Endothelial cell of umbilical vein (primary cell): ENCODE measurements around the gene PWWP2A. TPM values are rescaled to one million over a fixed set of nuclear protein-coding genes. Genes with fewer than 3 reads are reported as not detected.

Experiments
- BruUV-seq: library from RNA; stranded (reverse); fragments of 400-500 nt; replicated peaks from 2 replicates; lab custom pipeline; 2021; lab: Mats Ljungman, UMichigan
- CTCF ChIA-PET: fragments of 300-600, 350-600 bp; sonication (Branson Sonifier 250); formaldehyde crosslinking; loops from one replicate; lab custom pipeline; 2021; ENCODE audit warnings: antibody characterized with exemption, inconsistent platforms; lab: Charles Lee
- POLR2A ChIA-PET: fragments of 300-600, 350-600 bp; sonication (Branson Sonifier 250); formaldehyde crosslinking; loops from one replicate; lab custom pipeline; 2021; ENCODE audit warnings: antibody characterized with exemption, inconsistent platforms; lab: Charles Lee
- DNase-seq: peaks from one replicate; pipeline ENCODE4 v3.0.0-alpha.2; 2011; ENCODE audit warnings: low read depth, low spot score
- FAIRE-seq: peaks from 2 replicates; lab custom pipeline; 2011; peaks lifted over from hg19 to GRCh38; lab: Jason Lieb, UNC
- H2AFZ ChIP-seq: 2 replicates; pipeline ENCODE4 v1.6.0; 2012; ENCODE audit warnings: low read depth, low read length, control low read depth, inconsistent platforms
- H3K27ac ChIP-seq: 2 replicates; pipeline ENCODE4 v1.5.1; 2011; ENCODE audit warnings: low read depth, mild to moderate bottlenecking, control low read depth, low read length, moderate library complexity; ENCODE audit not compliant: insufficient read depth
- H3K27me3 ChIP-seq, 2 experiments: 2 replicates each; pipeline versions ENCODE4 v1.6.0 to v1.6.1; 2011; ENCODE audit warnings: low read length in 2 of 2, mixed read lengths in 1 of 2; ENCODE audit not compliant: control insufficient read depth in 2 of 2, insufficient read depth in 2 of 2
- H3K36me3 ChIP-seq, 2 experiments: 2 replicates in 1 of 2; 3 replicates in 1 of 2; pipeline ENCODE4 v1.5.1; 2011; ENCODE audit warnings: low read length in 2 of 2, mild to moderate bottlenecking in 1 of 2, moderate library complexity in 1 of 2; ENCODE audit not compliant: control insufficient read depth in 2 of 2, insufficient read depth in 2 of 2; ENCODE audit errors: extremely low read depth in 1 of 2
- H3K4me1 ChIP-seq: 3 replicates; pipeline ENCODE4 v1.5.1; 2011; ENCODE audit warnings: mild to moderate bottlenecking, low read length; ENCODE audit not compliant: control insufficient read depth, insufficient read depth; ENCODE audit errors: extremely low read depth
- H3K4me2 ChIP-seq: 2 replicates; pipeline ENCODE4 v1.6.1; 2011; ENCODE audit warnings: low read length, control low read depth, mixed read lengths; ENCODE audit not compliant: insufficient read depth
- H3K4me3 ChIP-seq, 3 experiments: fragments of 200-600 bp in 1 of 3; sonication (generic), shearing (Covaris generic) in 1 of 3; replicated peaks in 1 of 3; 2 replicates each; pipeline ENCODE4 v1.5.1; 2011 to 2016; ENCODE audit warnings: control low read depth in 3 of 3, low read length in 3 of 3, mild to moderate bottlenecking in 2 of 3, inconsistent platforms in 1 of 3, low read depth in 1 of 3, moderate library complexity in 1 of 3; ENCODE audit not compliant: insufficient read depth in 1 of 3
- H3K79me2 ChIP-seq: 2 replicates; pipeline ENCODE4 v1.6.0; 2012; ENCODE audit warnings: low read length, inconsistent platforms; ENCODE audit not compliant: control insufficient read depth, insufficient read depth
- H3K9ac ChIP-seq: replicated peaks from 2 replicates; pipeline ENCODE3; 2011; ENCODE audit warnings: low read length, control low read depth; ENCODE audit not compliant: insufficient read depth; ENCODE audit errors: extremely low read depth
- H3K9me1 ChIP-seq: replicated peaks from 3 replicates; pipeline ENCODE4 v1.6.0; 2011; ENCODE audit warnings: mild to moderate bottlenecking, low read length; ENCODE audit not compliant: control insufficient read depth, insufficient read depth; ENCODE audit errors: extremely low read depth
- H3K9me3 ChIP-seq: replicated peaks from 2 replicates; pipeline ENCODE4 v1.5.1; 2012; ENCODE audit warnings: low read length, inconsistent platforms; ENCODE audit not compliant: control insufficient read depth, insufficient read depth
- H4K20me1 ChIP-seq: replicated peaks from 2 replicates; pipeline ENCODE3; 2011; ENCODE audit warnings: mild to moderate bottlenecking, low read length; ENCODE audit not compliant: control insufficient read depth, insufficient read depth; ENCODE audit errors: extremely low read depth
- EZH2 ChIP-seq: IDR thresholded peaks from 2 replicates; pipeline ENCODE4 v1.6.1; 2012; ENCODE audit warnings: borderline replicate concordance, low read depth, mild to moderate bottlenecking, moderate library complexity, low read length, inconsistent platforms; ENCODE audit not compliant: severe bottlenecking
- FOS ChIP-seq: IDR thresholded peaks from 2 replicates; pipeline ENCODE4 v1.6.1; 2011; ENCODE audit warnings: mild to moderate bottlenecking, low read length, moderate library complexity, borderline replicate concordance; ENCODE audit not compliant: insufficient read depth
- GATA2 ChIP-seq: IDR thresholded peaks from 2 replicates; pipeline ENCODE4 v1.7.0; 2011; ENCODE audit warnings: low read depth, mild to moderate bottlenecking, moderate library complexity, mixed read lengths, low read length; ENCODE audit not compliant: insufficient read length, insufficient read depth
- JUN ChIP-seq: IDR thresholded peaks from 2 replicates; pipeline ENCODE4 v1.6.1; 2011; ENCODE audit warnings: borderline replicate concordance, low read depth; ENCODE audit not compliant: insufficient read length, insufficient read depth
- MYC ChIP-seq: IDR thresholded peaks from one replicate; pipeline ENCODE4 v1.6.1; 2011; ENCODE audit warnings: mild to moderate bottlenecking, low read depth, low read length
- POLR2AphosphoS5 ChIP-seq: IDR thresholded peaks from 2 replicates; pipeline ENCODE4 v1.6.1; 2012; ENCODE audit warnings: low read depth, mild to moderate bottlenecking, control low read depth, low read length, moderate library complexity; ENCODE audit not compliant: insufficient read depth
- dilution Hi-C: fragments of 300-500 bp; cut with MboI; formaldehyde crosslinking; loops from one replicate; pipeline ENCODE4 v1.15.0; 2019; ENCODE audit warnings: low sequenced_read_pairs; ENCODE audit not compliant: extremely low pct_ligation_motif_present
- intact Hi-C: fragments of 100-400 bp; cut with micrococcal nuclease; formaldehyde crosslinking; loops from one replicate; pipeline ENCODE4 v1.10.0; 2022
- polyA plus RNA-seq, 4 experiments: library from polyadenylated mRNA; depleted of rRNA in 3 of 4; stranded (reverse) in 3 of 4; unstranded in 1 of 4; fragments of >200 nt; gene quantifications; 2 replicates each; pipeline versions ENCODE4 v1.2.1 to v1.2.3, GENCODE V29; 2011 to 2012; ENCODE audit warnings: missing spikeins in 1 of 4
- total RNA-seq: library from RNA; stranded (reverse); gene quantifications from 2 replicates; pipeline ENCODE4 v1.2.3, GENCODE V29; 2021
- TF ChIP-seq, protein P1 (sequence below), 2 donors: IDR thresholded peaks; 1 replicate in 1 of 2; 2 replicates in 1 of 2; pipeline ENCODE4 v1.5.1; 2011; ENCODE audit warnings: low read length in 2 of 2, mild to moderate bottlenecking in 2 of 2, moderate library complexity in 2 of 2, control low read depth in 1 of 2, inconsistent platforms in 1 of 2, low read depth in 1 of 2; ENCODE audit not compliant: insufficient read depth in 1 of 2; ENCODE audit errors: extremely low read depth in 1 of 2
- TF ChIP-seq, protein P2 (sequence below): IDR thresholded peaks from 2 replicates; pipeline ENCODE4 v1.6.1; 2011; ENCODE audit not compliant: insufficient read depth, insufficient read length

PWWP2A gene
- total and polyA plus RNA-seq, 2 donors (not counting 3 experiments of a cell fraction or from before 2014, with no cell fraction given) = 4.6 to 19.3 TPM

DNA sequence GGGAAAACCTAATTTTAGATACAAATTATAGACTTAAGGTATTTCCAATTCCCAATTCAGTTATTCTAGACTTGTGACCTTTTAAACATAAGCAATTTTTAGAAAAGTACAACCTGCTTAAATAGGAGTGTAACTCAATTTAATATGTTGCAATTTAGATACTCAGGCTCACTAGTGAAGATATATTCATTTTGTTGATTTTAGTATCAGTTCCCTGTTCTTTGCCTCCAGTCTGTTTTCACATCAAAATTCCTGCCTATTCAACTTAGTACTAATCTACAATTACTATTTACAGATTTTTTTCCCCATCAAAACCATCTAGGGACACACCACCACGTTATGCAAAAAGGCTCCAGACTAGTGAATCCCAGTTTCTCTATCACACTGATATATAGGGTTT, 30.4 kb downstream of the PWWP2A start:
- H3K9ac ChIP-seq = no peak overlapping the region
- TF ChIP-seq FOS (no peak), GATA2 (no peak), JUN (no peak), MYC (no peak), POLR2AphosphoS5 (no peak), EZH2 (no peak)
- TF ChIP-seq, protein P1, sequence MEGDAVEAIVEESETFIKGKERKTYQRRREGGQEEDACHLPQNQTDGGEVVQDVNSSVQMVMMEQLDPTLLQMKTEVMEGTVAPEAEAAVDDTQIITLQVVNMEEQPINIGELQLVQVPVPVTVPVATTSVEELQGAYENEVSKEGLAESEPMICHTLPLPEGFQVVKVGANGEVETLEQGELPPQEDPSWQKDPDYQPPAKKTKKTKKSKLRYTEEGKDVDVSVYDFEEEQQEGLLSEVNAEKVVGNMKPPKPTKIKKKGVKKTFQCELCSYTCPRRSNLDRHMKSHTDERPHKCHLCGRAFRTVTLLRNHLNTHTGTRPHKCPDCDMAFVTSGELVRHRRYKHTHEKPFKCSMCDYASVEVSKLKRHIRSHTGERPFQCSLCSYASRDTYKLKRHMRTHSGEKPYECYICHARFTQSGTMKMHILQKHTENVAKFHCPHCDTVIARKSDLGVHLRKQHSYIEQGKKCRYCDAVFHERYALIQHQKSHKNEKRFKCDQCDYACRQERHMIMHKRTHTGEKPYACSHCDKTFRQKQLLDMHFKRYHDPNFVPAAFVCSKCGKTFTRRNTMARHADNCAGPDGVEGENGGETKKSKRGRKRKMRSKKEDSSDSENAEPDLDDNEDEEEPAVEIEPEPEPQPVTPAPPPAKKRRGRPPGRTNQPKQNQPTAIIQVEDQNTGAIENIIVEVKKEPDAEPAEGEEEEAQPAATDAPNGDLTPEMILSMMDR (IDR thresholded peaks at IDR 0.05; ENCODE audit: extremely low read depth in 1 of 2, insufficient read depth in 1 of 2, low read depth in 1 of 2, low read length in 2 of 2) = no peak
- TF ChIP-seq, protein P2, sequence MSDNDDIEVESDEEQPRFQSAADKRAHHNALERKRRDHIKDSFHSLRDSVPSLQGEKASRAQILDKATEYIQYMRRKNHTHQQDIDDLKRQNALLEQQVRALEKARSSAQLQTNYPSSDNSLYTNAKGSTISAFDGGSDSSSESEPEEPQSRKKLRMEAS = no peak
- H3K4me1 ChIP-seq = peaks cover 22% of the 10 kb centered on the region
- DNase-seq (no peak), FAIRE-seq (no peak)
- H3K27me3 ChIP-seq = no peaks in the 10 kb centered on the region
- H4K20me1 ChIP-seq = no peaks in the 10 kb centered on the region
- H3K4me3 ChIP-seq = no peak overlapping the region
- H2AFZ ChIP-seq = no peak overlapping the region
- H3K9me1 ChIP-seq = no peaks in the 10 kb centered on the region
- H3K79me2 ChIP-seq = no peaks in the 10 kb centered on the region
- intact Hi-C loops = loop anchor here (1.0 to 2.0 kb wide), 2 partner anchors 14 to 76 kb away; no protein-coding TSS in a partner anchor
- ChIA-PET CTCF (interaction anchor here (0.6 to 1.5 kb wide), 6 partner anchors 8 to 302 kb away, joined by 3 to 8 read pairs (median 4); no protein-coding TSS in a partner anchor), POLR2A (no interaction called here)
- dilution Hi-C loops = no loop called here
- no peaks in the 10 kb centered on the region for H3K9me3 ChIP-seq
- H3K36me3 ChIP-seq = peaks cover 5 to 6% of the 10 kb centered on the region in 2 experiments
- BruUV-seq = no TSS peak
- no peak overlapping the region for H3K27ac ChIP-seq
- H3K4me2 ChIP-seq = no peak overlapping the region
